Stimulated activated CD4-positive, alpha-beta T cell treated with anti-CD3 and anti-CD28 coated beads, Interleukin-2, amount 100 ng/mL, for 48 hours (primary cell): ENCODE results near the gene PIEZO1.
"Not testable (repeated sequence)": the region's sequence is repeated elsewhere in the genome, so short reads cannot be mapped to it uniquely, and the experiment has no call there.

Source experiments
- DNase-seq, 2 donors: peaks; one replicate each; pipeline ENCODE4 v3.0.0-alpha.2; 2020

Gene PIEZO1

GRCh38 chr16:88804173-88804551 is 19.1 kb upstream of the PIEZO1 start:
- DNase-seq = no peak

DNA sequence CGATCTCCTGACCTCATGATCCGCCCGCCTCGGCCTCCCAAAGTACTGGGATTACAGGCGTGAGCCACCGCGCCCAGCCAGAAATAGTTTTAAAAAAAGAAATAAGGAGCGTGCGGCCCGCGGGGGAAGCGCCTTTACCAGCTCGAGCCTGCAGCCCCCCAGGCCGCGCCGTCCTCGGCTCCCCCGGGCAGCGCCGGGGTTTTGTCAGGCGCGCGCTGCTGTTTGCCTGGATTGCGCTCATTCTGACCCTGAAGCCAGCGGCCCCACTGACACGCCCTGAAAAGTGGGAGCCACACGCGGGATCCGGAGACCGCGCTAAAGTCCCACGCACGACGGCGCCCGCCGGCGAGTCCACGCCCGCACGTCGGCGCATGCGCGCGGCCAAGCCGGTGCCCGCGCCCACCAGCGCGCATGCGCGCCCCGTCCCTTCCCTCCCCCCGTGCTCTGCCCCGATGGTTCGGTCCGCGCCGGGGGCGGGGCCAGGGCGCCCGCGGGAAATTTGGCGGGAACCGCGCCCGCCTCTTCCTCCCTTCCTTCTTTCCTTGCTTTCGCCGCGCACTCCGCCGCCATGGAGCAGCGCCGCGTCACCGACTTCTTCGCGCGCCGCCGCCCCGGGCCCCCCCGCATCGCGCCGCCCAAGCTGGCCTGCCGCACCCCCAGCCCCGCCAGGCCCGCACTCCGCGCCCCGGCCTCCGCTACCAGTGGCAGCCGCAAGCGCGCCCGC is 18.4 kb upstream of the PIEZO1 start, which contains the start of gene CDT1:
TSS of gene CDT1 (plus strand) at position 526 of the 724 bp plus-strand sequence. CDS start at position 569, 43 bp downstream.
- DNase-seq = peak; percentile 81 to 92

DNA sequence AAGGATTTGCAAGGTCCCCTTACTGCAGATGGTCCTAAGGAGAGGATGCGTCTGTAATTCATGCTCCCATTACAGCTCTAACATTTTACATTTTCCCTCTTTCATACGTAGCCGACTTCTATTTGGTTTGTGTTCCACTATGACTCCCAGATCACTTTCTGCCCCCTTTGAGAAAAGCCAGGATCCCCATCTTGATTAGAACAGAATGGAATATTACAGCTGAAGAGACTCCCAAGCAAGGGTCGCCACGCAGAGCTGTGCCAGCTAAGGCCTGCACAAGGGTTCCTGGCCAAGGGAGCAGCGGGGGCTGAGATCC is 15.2 kb upstream of the PIEZO1 start:
- DNase-seq = no peak

DNA sequence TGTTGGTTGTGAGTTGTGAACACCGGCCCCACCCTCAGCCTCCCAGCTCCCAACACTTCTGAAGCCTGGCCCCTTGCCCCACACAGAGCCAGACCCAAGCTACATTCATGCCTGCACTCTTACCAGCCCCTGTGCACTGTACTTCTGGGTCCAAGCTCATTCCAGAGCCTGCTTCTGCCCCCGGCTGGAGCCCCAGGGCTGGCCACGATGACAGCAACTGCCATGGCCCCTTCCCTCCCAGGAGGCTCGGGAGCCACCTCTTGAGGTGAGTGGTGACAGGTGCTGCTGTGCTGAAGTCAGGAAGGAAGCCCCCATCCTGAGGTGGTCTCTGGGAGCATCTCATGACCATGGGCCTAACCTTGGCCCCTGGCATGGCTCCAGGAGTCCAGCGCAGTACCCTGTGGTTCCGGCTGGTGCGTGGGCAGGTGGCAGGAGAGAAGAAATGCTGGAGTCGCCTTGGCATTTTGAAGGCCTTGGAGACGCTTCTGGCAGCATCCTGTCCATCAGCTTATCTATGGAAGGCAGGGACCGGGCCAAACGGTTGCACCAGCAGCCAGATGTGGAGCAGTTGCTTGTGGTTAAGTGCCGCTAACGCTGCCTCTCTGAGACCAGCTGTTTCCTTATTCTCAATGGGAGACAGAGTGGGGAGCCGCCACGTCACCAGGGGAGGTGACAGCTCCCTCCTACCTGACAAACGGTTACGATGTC is 14.7 kb upstream of the PIEZO1 start:
- no peak for DNase-seq

GRCh38 chr16:88798772-88799455 is 13.9 kb upstream of the PIEZO1 start:
- DNase-seq = no peak

DNA sequence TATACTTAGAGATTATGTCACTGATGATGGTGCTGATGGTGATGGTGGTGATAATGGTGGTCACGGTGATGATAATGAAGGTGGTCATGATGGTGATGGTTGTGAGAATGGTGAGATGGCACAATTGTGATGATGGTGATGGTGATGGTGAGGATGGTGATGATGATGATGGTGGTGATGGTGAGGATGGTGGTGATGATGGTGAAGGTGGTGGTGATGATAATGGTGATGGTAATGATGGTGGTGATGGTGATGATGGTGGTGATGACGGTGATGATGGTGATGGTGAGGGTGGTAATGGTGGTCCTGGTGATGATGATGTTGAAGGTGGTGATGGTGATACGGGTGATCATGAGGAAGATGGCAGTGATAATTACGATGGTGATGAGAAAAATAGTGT is 13.1 kb upstream of the PIEZO1 start:
- DNase-seq = no peak

- no peak for DNase-seq
Observed at GRCh38 chr16:88796278-88796677, 11.3 kb upstream of the PIEZO1 start.

DNA sequence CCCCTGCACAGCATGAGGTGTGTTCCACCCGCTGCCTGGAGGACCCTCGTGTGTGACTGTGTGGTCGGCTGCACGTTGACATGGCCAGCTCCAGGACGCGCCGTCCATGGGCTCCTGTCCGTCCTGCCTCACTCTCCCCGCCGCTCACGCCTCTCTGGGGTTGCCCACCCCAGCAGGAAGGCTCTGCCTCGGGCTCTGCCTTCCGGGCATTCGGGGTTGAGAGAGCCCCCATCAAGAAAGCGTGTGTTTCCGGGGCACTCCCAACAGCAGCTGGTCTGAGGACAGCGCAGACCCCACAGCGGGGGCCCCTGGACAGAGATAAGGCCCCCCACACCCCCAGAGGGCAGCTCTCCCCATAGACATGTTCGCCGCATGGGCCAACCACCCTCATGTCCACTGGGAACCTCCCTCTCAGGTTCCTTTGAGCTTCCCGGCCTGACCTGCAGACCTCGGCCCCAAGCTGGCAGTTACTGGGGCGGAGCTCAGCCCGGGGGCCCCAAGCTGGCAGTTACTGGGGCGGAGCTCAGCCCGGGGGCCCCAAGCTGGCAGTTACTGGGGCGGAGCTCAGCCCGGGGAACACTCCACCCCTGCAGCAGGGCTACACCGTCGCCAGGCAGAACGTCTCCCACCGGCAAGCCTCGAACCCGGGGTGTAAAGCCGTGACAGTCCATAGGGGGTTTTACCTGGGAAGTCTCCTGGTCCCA is 8.4 kb upstream of the PIEZO1 start:
- DNase-seq = no peak

- DNase-seq = no peak
Observed at GRCh38 chr16:88792668-88793250, 7.7 kb upstream of the PIEZO1 start.

DNA sequence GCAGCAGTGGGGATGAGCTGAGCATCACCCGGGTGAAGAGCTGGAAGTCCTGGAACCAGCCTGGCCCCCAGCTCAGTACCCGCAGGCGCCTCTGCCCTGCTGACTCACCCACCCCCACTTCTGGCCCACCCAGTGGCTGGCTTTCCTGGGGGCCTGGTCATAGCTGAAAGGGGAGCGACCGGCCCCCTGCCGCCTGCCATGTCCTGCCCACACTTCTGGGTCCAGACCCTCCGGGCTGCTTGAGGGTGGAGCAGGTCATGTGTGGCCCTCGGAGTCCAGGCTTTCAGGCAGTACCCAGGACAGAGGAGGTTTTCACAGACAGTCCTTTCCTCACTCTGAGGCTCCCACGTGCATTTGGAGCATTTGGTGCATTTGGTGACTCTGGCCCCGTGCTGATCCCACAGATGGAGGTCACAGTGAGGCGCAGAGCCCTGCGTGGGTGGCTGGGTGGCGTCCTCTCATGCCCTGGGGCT is 7.1 kb upstream of the PIEZO1 start:
- no peak for DNase-seq

DNA sequence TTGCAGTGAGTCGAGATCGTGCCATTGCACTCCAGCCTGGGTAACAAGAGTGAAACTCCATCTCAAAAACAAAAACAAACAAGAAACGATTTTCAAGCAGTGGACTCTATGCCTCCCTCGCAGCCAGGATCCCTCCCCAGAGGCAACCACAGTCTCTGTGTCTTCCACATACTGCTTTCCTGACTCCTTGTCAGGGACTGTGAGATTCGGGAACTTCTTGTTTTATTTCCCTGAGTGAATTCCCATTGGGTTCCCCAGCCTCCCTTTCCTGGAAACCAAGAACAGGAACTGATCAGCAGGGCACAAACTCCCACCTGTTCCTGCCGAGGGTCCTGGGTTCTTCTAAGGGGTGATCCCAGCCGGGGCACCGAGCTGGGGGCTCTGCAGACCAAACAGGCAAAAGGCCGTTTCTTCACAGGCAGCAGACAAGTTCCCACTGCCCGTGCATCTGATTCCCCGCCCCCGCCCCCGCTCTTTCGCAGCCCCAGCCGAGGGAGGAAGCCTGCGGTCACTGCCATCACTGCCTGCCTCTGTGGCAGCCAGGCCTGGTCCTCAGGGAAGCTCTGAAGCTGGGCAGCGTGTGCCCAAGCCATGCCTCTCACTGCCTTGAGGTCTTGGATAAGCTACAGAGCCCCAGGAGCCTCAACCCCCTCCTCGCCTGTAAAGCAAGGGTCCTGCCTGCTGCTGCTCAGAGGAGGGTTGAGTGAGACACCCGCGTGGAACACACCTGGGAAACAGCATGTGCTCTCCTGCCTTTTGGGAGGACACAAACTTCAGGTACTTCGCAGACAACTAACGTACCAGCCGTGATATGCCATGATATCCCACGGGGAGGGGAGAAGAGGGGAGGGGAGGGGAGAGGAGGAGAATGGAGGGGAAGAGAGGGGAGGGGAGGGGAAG is 5.5 kb upstream of the PIEZO1 start:
- peak; percentile 55 to 59 for DNase-seq

DNA sequence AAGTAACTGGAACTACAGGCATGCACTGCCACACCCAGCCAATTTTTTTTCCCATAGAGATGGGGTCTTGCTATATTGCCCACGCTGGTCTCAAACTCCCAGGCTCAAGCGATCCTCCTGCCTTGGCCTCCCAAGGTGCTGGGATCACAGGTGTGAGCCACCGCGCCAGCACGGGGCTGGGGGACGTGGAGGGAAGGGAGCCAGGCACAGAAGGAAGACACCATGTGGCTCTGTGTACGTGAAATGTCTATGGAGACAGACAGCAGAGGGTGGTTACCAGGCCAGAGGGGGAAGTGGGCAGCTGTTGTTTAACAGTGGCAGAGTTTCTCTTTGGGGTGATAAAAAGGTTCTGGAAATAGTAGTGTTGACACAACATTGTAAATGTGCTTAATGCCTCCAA is 4.6 kb upstream of the PIEZO1 start:
- DNase-seq = no peak

GRCh38 chr16:88788749-88789148 is 3.7 kb upstream of the PIEZO1 start:
- not testable (repeated sequence) for DNase-seq

DNA sequence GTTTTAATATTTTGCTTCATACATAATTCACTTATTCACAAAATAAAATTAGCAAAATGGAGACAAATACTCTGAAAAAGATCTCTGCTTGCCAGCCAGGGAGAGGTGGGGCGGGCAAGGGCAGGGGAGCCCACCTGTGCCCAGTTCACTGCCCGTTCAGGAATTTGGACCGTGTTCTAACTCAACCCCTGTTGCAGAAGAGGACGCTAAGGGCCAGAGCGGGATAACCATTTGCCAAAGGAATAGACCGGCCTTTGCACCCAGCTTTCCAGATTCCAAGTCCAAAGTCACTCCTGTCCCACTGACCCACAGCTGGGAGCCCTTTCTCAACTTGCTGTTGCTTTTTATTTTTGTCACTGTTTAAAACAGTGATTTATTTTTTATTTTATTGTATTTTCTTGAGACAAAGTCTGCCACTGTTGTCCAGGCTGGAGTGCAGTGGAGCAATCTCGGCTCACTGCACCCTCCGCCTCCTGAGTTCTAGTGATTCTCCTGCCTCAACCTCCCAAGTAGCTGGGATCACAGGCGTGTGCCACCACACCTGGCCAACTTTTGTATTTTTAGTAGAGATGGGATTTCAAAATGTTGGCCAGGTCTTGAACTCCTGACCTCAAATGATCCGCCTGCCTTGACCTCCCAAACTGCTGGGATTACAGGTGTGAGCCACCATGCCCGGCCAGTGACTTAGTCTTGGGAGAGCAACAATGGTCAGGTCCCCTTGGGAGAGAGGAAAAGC is 2.7 kb upstream of the PIEZO1 start:
- no peak for DNase-seq

DNA sequence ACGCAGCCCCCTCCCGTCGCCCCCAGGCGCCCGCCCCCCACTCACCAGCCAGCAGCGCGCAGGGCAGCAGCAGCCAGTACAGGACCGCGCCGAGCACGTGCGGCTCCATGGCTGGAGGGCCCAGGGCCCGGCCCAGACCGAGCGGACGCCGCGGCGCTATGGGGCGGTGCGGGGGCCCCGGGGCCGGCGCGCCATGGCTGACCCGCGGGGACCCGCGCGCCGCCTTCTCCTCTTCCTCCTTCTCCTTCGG is 239 bp downstream of the PIEZO1 start:
- DNase-seq = no peak

DNA sequence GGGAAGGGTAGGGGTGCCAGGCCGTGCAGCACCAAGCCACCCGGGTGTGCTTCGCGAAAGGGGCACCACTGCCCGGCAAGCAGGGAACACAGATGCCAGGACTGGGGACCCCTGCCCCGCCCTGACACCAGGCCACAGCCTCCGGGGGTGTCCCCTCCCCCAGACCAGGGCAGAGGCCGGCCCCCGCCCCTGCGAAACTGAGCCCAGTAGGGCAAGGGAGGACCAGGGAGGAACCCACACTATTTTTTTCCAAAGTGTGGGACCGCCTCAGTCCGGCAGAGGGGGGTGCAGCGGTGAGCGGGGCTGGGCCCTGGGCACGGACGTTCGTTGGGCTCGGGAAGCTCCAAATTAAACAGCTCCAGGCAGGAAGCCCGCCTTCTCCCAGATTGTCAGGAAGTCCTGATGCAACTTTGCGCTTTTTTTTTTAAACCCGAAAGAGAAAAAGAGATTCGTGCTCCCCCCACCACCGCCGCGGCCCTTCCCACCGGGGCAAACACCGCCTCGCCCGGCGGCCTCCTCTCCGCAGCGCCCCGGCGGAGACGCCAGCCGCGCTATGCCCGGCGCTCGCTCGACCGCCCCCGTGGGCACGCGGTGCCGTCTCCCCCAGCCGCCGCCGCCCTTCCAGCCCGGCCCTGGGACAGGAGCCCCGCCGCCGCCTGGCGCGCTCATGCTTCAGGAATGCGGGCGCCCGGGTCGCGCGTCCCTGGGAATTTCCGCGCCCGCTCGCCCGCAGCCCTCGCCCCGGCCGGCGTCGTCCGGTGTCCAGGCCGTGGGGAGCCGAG is 755 bp downstream of the PIEZO1 start:
- no peak for DNase-seq

DNA sequence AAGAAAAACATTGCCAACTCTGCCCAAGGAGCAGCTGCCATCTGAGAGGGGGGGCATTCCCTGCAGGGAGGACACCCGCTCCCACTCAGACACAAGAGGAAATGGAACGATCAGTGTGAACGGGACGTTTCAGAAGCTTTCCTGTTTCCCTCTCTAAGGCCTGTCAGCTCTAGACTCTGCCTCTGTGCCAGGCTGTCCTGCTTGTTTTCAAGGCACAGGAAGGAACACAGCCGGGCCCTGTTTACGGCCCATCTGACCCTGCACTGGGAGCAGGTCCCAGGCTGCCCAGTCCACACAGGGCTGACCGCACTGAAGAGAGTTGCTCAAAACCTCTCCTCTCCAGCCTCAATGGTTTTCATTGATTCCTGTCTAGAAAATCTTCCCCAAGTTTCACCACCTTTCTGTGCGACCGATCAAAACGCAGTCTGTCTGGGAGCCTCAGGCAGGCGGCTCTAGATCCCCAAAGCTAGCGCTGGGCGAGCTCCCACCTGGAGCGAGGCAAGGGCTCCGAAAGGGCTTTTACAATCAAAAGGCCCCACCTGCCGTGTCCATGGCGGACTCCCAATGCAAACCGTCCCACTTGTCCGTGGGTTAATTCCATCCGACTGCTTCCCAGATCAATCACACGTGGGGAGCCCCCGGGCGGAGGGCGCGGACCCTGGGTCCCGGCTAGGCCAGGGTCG is 1.5 kb downstream of the PIEZO1 start:
- no peak for DNase-seq

DNA sequence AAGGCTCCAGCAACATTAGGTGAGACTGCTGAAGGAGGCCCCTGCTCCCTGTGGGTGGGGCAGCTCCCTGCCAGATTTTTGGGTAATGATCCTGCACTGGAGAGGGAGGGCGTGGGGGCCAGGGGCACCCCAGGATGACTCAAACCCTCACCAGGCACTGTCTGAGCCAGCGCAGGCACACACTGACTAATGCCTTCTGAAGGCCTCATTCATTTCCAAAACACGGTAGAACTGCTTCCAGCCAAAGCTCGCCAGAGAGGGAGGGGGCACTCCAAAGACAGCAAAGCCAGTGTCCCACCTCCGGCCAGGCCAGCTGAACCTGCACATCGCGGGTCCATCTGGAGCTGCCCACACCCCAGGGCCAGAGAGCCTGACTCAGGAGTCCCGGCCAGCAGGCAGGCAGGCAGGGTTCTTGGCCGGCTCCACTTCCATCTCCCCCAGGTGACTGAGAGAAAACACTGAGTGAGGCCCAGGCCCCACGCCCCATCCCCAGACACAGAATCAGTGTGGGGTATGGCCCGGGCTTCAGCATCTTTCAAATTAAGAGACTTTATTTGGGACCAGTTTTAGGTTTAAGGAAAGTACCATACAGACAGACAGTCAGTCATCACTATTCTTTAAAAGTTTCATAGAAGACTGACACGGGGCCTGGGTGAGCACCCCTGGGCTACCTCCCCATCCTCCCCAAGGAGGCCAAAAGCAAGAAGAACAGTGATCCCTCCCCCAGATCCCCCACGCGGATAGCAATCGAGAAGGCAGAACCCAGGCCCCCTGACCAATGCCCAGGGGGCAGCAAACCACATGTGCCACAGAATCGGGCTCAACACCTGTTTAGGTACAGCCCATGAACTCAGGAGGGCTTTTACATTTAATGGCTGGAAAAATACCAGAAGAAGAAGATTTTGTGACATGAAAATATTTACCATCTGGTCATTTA is 2.3 kb downstream of the PIEZO1 start:
- DNase-seq = peak; percentile 68
